GM13977 (cell line): ENCODE results near the gene KDM4B.

ENCODE experiments used
- DNase-seq: peaks from one replicate; pipeline ENCODE4 v3.0.0; 2012; ENCODE audit warnings: low spot score
- in situ Hi-C: fragments of 300-500 bp; cut with MboI; formaldehyde crosslinking; loops from one replicate; pipeline ENCODE4 v1.12.0; 2022; ENCODE audit warnings: low sequenced_read_pairs, low pct_unique_long_range_greater_than_20kb, mixed read lengths, inconsistent platforms; ENCODE audit not compliant: unreplicated experiment
- TF ChIP-seq, protein P1 (sequence below): IDR thresholded peaks from 2 replicates; pipeline ENCODE4 v1.5.1; 2012; ENCODE audit warnings: mild to moderate bottlenecking, control low read depth; ENCODE audit not compliant: insufficient read depth; ENCODE audit errors: extremely low read depth, missing control alignments

Gene KDM4B

DNA sequence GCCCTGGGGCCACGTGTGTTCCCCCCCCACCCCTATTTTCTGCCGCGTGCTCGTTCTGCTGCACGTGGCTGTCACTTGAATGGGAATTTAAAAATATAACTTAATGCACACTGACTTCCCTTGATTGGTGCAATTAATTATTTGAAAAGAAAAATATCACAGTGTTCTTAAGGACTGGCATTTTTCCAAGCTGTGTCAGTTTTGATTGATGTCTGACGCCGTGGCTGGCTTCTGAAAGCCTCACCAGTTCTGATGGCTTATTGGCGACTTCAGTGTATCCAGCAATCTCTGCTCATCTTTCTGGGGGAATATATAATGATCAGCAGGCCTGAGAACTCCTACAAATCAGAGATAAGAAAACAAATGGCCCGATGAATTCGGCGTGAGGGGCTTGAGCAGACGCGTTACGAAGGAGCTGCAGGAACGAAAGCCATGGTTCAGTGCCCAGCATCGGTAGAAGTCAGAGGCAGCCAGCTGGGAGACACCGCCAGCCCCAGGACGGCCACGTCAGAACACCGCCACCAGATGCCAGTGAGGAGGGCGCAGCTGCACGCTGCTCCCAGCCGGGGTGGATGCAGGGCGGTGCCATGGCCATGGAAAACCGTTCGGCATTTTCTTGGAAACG lies 111.2 kb downstream of the KDM4B start:
- DNase-seq, result no peak
- TF ChIP-seq, protein P1, sequence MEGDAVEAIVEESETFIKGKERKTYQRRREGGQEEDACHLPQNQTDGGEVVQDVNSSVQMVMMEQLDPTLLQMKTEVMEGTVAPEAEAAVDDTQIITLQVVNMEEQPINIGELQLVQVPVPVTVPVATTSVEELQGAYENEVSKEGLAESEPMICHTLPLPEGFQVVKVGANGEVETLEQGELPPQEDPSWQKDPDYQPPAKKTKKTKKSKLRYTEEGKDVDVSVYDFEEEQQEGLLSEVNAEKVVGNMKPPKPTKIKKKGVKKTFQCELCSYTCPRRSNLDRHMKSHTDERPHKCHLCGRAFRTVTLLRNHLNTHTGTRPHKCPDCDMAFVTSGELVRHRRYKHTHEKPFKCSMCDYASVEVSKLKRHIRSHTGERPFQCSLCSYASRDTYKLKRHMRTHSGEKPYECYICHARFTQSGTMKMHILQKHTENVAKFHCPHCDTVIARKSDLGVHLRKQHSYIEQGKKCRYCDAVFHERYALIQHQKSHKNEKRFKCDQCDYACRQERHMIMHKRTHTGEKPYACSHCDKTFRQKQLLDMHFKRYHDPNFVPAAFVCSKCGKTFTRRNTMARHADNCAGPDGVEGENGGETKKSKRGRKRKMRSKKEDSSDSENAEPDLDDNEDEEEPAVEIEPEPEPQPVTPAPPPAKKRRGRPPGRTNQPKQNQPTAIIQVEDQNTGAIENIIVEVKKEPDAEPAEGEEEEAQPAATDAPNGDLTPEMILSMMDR, result no peak
- in situ Hi-C loops, result no loop called here

DNA sequence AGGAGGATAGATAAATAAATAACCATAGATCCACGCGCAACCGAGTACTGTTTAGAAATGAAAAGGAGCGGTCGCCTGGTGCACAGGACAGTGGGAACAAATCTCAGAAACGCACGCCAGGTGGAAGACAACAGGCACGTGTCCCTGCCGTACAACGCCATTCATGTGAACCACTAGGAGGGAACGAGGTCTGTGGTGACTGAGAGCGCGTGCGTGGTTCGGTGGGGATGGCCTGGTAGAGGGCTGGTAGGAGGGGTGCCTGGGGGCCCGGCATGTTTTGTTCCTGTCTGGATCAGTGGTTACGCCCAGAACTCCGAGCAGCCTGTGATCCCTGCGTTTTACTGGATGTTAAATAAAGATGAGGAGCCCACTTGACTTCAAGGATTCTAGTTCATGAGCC lies 111.9 kb downstream of the KDM4B start:
- DNase-seq, result no peak
- TF ChIP-seq, protein P1, result no peak
- in situ Hi-C loops, result no loop called here

DNA sequence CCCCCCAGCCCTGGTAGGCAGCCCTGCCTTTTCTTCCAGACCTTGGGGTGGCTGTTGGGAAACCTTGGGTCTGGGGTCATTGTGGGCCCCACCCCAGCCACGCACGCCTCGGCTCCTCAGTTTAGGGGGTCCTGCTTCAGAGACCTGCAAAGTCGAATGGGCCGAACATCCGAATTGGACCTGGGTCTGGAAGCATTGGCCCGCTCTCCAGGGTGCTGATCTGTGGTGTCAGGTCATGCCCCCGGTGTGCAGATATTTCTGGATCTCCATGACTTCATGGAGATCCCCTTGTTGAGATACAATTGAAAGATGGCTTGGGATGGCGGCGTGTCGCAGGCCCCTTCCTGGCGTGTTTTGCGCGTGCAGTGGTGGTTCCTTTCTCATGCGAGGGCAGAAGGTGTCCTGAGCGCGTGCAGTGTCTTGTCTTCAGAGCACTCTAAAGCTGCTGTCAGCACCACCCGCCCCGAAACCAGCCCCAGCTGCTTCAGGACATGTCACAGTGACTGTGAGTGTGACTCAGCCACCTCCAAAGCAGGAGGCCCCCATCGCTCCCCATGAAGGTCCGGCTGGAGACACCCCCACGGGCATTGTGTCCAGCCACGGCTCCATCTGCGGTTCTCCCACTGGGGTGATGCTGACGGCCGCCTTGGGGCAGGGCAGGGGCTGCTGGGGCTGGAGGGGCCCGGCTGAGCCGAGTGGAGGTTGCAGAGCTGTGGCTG lies 112.7 kb downstream of the KDM4B start:
- in situ Hi-C loops, result no loop called here

DNA sequence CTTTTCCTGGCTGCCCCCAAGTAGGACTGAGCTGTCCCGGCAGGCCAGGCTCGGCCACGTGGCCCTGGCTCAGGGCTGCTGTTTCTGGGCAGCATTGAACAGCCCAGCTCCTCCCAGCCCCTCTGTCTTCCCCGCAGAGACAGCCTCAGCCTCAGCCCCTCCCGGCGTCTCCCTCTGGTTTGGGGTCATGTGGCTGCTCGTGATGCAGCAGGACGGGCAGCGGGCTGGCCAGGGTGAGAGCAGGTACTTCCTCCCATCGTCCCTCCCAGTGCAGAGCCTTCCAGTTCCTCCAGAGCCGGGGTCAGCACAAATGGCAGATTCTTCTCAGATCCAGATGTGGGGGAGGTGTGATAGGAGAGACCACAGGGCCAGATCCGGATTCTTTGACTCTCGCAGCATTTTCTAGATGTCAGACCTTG lies 114.6 kb downstream of the KDM4B start:
- TF ChIP-seq, protein P1, result no peak
- in situ Hi-C loops, result no loop called here
- no peak for DNase-seq

More for the DNA sequence above, 112.7 kb downstream of the KDM4B start:
- TF ChIP-seq, protein P1, result no peak
- DNase-seq, result no peak

DNA sequence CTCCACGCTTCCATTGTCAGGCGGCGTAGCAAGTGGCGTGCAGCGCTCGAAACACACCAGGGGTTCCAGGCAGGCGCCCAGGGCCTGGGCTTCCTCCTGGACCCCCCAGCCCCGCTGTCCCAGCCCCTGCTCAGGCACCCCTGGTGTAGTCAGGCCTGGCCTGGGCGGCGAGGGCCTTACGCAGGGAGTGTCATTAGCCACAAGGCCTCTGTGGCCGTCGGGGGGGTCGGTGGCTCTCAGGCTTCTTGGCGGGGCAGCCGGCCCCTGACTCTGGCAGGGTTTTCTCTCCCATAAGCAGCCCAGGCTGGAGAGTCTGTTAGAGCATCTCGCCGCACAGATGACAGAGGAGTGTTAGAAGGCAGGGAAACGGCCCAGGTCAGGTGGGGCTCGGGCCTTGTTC lies 116.7 kb downstream of the KDM4B start:
- in situ Hi-C loops, result no loop called here
- TF ChIP-seq, protein P1, result no peak
- DNase-seq, result no peak

DNA sequence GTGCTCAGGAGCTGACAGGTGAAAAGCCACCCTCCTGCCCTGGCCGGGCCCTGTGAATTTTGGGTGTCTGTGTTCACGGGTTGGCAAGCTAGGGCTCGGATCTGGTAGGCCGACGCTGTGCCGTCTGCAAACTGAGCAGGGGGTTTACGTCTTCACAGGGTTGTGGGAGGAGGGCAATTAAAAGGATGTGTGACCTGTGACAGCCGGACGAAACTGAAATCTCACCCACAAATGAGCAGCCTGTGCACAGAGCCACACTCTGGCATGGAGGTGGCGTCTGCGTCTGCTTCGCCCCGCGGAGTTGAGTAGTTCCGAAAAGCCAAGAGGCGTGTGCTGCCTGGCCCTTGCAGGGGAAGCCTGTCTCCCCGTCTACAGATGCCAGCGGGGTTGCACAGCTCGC lies 117.3 kb downstream of the KDM4B start:
- no peak for DNase-seq
- TF ChIP-seq, protein P1, result no peak
- in situ Hi-C loops, result no loop called here
